Astrocyte (in vitro differentiated cells and primary cell): ENCODE data around the gene FGA. TPM values are rescaled to one million over a fixed set of nuclear protein-coding genes. Genes with fewer than 3 reads are reported as not detected.
A peak's percentile ranks its signal among the peaks of the same experiment; 100 is the strongest.

Experiments used
- DNase-seq: peaks from one replicate; pipeline ENCODE4 v3.0.0-alpha.2; 2010; ENCODE audit warnings: low read depth
- FAIRE-seq: peaks from 2 replicates; lab custom pipeline; 2011; peaks lifted over from hg19 to GRCh38; lab: Jason Lieb, UNC
- H2AFZ ChIP-seq: 2 replicates; pipeline ENCODE4 v1.6.0; 2012; ENCODE audit warnings: low read depth, low read length, inconsistent platforms
- H3K27ac ChIP-seq: 2 replicates; pipeline ENCODE4 v1.5.1; 2011; ENCODE audit warnings: low read depth, low read length, inconsistent platforms
- H3K27me3 ChIP-seq: 2 replicates; pipeline ENCODE4 v1.6.0; 2011; ENCODE audit warnings: low read length, inconsistent platforms; ENCODE audit not compliant: insufficient read depth
- H3K36me3 ChIP-seq: 2 replicates; pipeline ENCODE4 v1.5.1; 2011; ENCODE audit warnings: low read length, inconsistent platforms; ENCODE audit not compliant: insufficient read depth
- H3K4me1 ChIP-seq: 2 replicates; pipeline ENCODE4 v1.5.1; 2011; ENCODE audit warnings: low read length, inconsistent platforms; ENCODE audit not compliant: insufficient read depth
- H3K4me2 ChIP-seq: 2 replicates; pipeline ENCODE4 v1.6.0; 2012; ENCODE audit warnings: low read length, inconsistent platforms
- H3K4me3 ChIP-seq: 2 replicates; pipeline ENCODE4 v1.5.1; 2011; ENCODE audit warnings: low read depth, mild to moderate bottlenecking, low read length, inconsistent platforms; ENCODE audit not compliant: insufficient read depth
- H3K79me2 ChIP-seq: 2 replicates; pipeline ENCODE4 v1.6.0; 2012; ENCODE audit warnings: mild to moderate bottlenecking, low read length, inconsistent platforms; ENCODE audit not compliant: insufficient read depth
- H3K9ac ChIP-seq: 2 replicates; pipeline ENCODE4 v1.6.0; 2012; ENCODE audit warnings: mild to moderate bottlenecking, low read length, inconsistent platforms
- H3K9me3 ChIP-seq: 2 replicates; pipeline ENCODE4 v1.5.1; 2012; ENCODE audit warnings: low read depth, mild to moderate bottlenecking, low read length, inconsistent platforms; ENCODE audit not compliant: insufficient read depth
- H4K20me1 ChIP-seq: 2 replicates; pipeline ENCODE4 v1.6.0; 2012; ENCODE audit warnings: low read length, inconsistent platforms; ENCODE audit not compliant: insufficient read depth
- H3K27ac Mint-ChIP-seq: one replicate; pipeline ENCODE4 v1.8.0; 2021; ENCODE audit warnings: mild to moderate bottlenecking, mixed read lengths; ENCODE audit not compliant: unreplicated experiment
- H3K27me3 Mint-ChIP-seq: one replicate; pipeline ENCODE4 v1.8.0; 2021; ENCODE audit warnings: low read depth, mixed read lengths; ENCODE audit not compliant: unreplicated experiment
- H3K36me3 Mint-ChIP-seq: one replicate; pipeline ENCODE4 v1.8.0; 2021; ENCODE audit warnings: low read depth, mixed read lengths; ENCODE audit not compliant: unreplicated experiment
- H3K4me1 Mint-ChIP-seq: one replicate; pipeline ENCODE4 v1.8.0; 2021; ENCODE audit warnings: low read depth, mixed read lengths; ENCODE audit not compliant: unreplicated experiment
- H3K4me3 Mint-ChIP-seq: one replicate; pipeline ENCODE4 v1.8.0; 2021; ENCODE audit warnings: mild to moderate bottlenecking, moderate library complexity, mixed read lengths; ENCODE audit not compliant: unreplicated experiment
- H3K9me3 Mint-ChIP-seq: one replicate; pipeline ENCODE4 v1.8.0; 2021; ENCODE audit warnings: mild to moderate bottlenecking, mixed read lengths; ENCODE audit not compliant: unreplicated experiment
- EZH2 ChIP-seq: IDR thresholded peaks from 2 replicates; pipeline ENCODE4 v1.6.1; 2012; ENCODE audit warnings: mild to moderate bottlenecking, low read length, inconsistent platforms; ENCODE audit not compliant: insufficient read depth
- total RNA-seq: library from RNA; stranded (reverse); gene quantifications from 2 replicates; pipeline ENCODE4 v1.2.1, GENCODE V29; 2021
- TF ChIP-seq, protein P1 (sequence below): IDR thresholded peaks from 2 replicates; pipeline ENCODE4 v1.5.1; 2011; ENCODE audit warnings: low read depth, mild to moderate bottlenecking, inconsistent platforms, low read length, moderate library complexity; ENCODE audit not compliant: insufficient read depth

The FGA gene
- total RNA-seq, 1 donor from 2014 or later = not detected

DNA sequence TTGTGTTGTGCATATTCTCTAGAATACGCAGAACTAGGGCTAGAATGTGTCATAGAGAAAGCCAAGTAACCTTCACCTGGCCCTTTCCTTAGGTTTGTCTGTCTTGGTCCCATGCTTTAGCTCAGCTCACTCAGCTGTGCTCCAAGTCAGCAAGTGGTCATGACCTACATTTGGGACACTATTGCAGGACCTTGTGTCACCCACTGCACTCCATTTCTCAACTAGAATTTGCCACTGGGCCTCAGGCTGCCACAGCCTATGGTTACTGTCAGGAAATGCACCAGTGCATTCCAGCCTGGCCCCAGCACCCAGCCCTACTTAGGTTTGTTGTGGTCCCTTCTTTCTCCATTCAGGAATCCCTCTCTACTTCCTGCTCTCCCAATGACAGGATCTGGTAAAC is 29.6 kb upstream of the FGA start:
- Mint-ChIP-seq H3K36me3 (no peaks in the 10 kb centered on the region), H3K27me3 (peaks cover 6% of the 10 kb centered on the region)
- H3K4me1 ChIP-seq = no peaks in the 10 kb centered on the region

DNA sequence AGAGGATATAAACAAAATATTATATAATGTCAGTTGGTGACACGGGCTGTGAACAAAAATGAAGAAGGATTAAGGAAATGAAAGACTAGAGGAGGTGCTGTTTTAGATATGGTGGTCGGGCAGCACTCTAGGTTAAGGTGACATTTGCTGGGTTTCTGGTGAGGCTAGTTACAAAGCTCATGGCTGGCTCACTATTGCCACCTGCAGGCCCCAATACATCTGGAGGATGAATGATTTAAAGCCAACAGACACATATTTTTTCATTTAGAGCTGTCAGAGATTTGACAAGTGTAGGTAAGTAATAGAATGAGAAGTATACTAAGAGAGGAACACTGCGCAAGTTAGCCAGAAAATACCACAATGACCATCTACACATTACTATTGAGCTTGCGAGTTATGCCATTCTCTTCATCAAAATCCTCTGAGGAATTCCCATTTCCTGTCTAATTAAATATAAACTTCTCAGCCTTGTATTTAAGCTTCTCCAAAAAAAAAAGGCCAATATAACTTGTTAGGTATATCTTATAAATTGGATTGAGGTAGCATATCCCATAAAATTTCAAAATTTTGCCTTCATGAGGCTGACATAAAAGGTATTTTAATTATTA is 28.3 kb upstream of the FGA start:
- Histone ChIP-seq H3K36me3 (no peaks in the 10 kb centered on the region), H3K4me2 (no peak overlapping the region), H4K20me1 (no peaks in the 10 kb centered on the region), H3K79me2 (no peaks in the 10 kb centered on the region), H2AFZ (no peak overlapping the region), H3K27ac (no peak overlapping the region), H3K9me3 (no peaks in the 10 kb centered on the region), H3K9ac (no peak overlapping the region), H3K4me3 (no peak overlapping the region), H3K4me1 (no peaks in the 10 kb centered on the region), H3K27me3 (peaks cover 8% of the 10 kb centered on the region)
- no peaks in the 10 kb centered on the region for H3K27me3 Mint-ChIP-seq
- no peaks in the 10 kb centered on the region for H3K36me3 Mint-ChIP-seq
- H3K27ac Mint-ChIP-seq = no peak overlapping the region
- DNase-seq = peak; percentile 7
- H3K4me3 Mint-ChIP-seq = no peak overlapping the region
- peaks cover 3% of the 10 kb centered on the region for H3K4me1 Mint-ChIP-seq
- no peak for FAIRE-seq
- TF ChIP-seq, protein P1, sequence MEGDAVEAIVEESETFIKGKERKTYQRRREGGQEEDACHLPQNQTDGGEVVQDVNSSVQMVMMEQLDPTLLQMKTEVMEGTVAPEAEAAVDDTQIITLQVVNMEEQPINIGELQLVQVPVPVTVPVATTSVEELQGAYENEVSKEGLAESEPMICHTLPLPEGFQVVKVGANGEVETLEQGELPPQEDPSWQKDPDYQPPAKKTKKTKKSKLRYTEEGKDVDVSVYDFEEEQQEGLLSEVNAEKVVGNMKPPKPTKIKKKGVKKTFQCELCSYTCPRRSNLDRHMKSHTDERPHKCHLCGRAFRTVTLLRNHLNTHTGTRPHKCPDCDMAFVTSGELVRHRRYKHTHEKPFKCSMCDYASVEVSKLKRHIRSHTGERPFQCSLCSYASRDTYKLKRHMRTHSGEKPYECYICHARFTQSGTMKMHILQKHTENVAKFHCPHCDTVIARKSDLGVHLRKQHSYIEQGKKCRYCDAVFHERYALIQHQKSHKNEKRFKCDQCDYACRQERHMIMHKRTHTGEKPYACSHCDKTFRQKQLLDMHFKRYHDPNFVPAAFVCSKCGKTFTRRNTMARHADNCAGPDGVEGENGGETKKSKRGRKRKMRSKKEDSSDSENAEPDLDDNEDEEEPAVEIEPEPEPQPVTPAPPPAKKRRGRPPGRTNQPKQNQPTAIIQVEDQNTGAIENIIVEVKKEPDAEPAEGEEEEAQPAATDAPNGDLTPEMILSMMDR = peak; percentile 82
- no peak for TF ChIP-seq EZH2
- no peaks in the 10 kb centered on the region for H3K9me3 Mint-ChIP-seq

More for the DNA sequence above, 29.6 kb upstream of the FGA start:
- Mint-ChIP-seq H3K4me3 (no peak overlapping the region), H3K9me3 (no peaks in the 10 kb centered on the region), H3K4me1 (peaks cover 3% of the 10 kb centered on the region), H3K27ac (peak overlapping the region; percentile 62)
- Histone ChIP-seq H3K9ac (no peak overlapping the region), H3K79me2 (no peaks in the 10 kb centered on the region), H3K4me3 (no peak overlapping the region), H2AFZ (no peak overlapping the region), H3K27me3 (peaks cover 6% of the 10 kb centered on the region), H3K9me3 (no peaks in the 10 kb centered on the region), H3K36me3 (no peaks in the 10 kb centered on the region), H3K4me2 (no peak overlapping the region), H3K27ac (no peak overlapping the region), H4K20me1 (no peaks in the 10 kb centered on the region)
- FAIRE-seq = no peak
- TF ChIP-seq EZH2 = no peak
- TF ChIP-seq, protein P1 = no peak
- DNase-seq = no peak

DNA sequence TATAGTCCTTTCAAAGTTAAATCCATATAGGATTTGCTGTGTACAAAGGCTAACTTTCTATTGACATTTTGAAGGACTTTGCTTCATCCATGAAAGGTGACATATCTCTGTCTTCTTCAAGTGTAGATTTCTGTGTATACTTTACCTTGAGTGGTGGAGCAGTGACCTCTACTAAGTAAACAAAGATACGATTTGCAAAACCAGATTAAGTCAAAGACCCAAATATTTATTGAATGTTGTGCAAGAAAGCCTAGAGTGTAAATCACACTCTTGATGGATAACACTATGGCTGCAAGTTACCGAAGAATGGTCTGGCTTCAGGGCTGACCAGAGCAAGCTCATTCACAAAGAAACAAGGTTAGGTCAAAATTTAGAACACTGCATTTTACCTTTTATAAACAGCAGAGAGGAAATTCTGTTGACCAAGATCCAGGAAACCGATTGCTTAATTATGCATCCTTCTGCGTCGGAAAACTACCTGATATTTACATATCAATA is 27.3 kb upstream of the FGA start:
- H3K4me2 ChIP-seq = no peak overlapping the region
- Mint-ChIP-seq H3K27me3 (no peaks in the 10 kb centered on the region), H3K36me3 (no peaks in the 10 kb centered on the region), H3K27ac (no peak overlapping the region), H3K4me1 (peaks cover 3% of the 10 kb centered on the region), H3K9me3 (no peaks in the 10 kb centered on the region), H3K4me3 (no peak overlapping the region)
- no peaks in the 10 kb centered on the region for H4K20me1 ChIP-seq
- no peaks in the 10 kb centered on the region for H3K9me3 ChIP-seq
- H3K36me3 ChIP-seq = no peaks in the 10 kb centered on the region
- no peak for FAIRE-seq
- H3K4me3 ChIP-seq = no peak overlapping the region
- H3K9ac ChIP-seq = no peak overlapping the region
- no peak overlapping the region for H3K27ac ChIP-seq
- no peaks in the 10 kb centered on the region for H3K79me2 ChIP-seq
- no peak overlapping the region for H2AFZ ChIP-seq
- H3K4me1 ChIP-seq = no peaks in the 10 kb centered on the region
- no peak for DNase-seq
- H3K27me3 ChIP-seq = peaks cover 8% of the 10 kb centered on the region
- no peak for TF ChIP-seq EZH2
- TF ChIP-seq, protein P1 = no peak
